Erythroblast (primary cell): ENCODE results near the gene HLCS.

Experiments
- GATA1 ChIP-seq: IDR thresholded peaks from 2 replicates; pipeline ENCODE4 v1.6.1; 2011; ENCODE audit warnings: low read depth, mild to moderate bottlenecking, control low read depth, low read length, moderate library complexity
- POLR2A ChIP-seq: IDR thresholded peaks from 2 replicates; pipeline ENCODE4 v1.6.1; 2011; ENCODE audit warnings: mild to moderate bottlenecking, low read length

GRCh38 chr21:36856643-36857042 is 109.8 kb downstream of the HLCS start:
- TF ChIP-seq POLR2A (no peak), GATA1 (no peak)
